H1 (cell line): Measurements from ENCODE around the gene POPDC2. TPM values are rescaled to one million over a fixed set of nuclear protein-coding genes. Genes with fewer than 3 reads are reported as not detected.

Source experiments
- CTCF ChIA-PET: fragments of 300-600 bp; sonication (Branson Sonifier 250); formaldehyde crosslinking; loops from one replicate; lab custom pipeline; 2021; ENCODE audit not compliant: partially characterized antibody; lab: Charles Lee
- POLR2A ChIA-PET: fragments of 300-600 bp; sonication (Branson Sonifier 250); formaldehyde crosslinking; loops from one replicate; lab custom pipeline; 2021; ENCODE audit warnings: inconsistent platforms; ENCODE audit not compliant: partially characterized antibody; lab: Charles Lee
- DNase-seq, 2 experiments: peaks; one replicate each; pipeline versions ENCODE4 v3.0.0 to v3.0.0-alpha.2; 2010 to 2022; ENCODE audit warnings: low spot score in 2 of 2, low read depth in 1 of 2, mixed read lengths in 1 of 2
- FAIRE-seq: peaks from 2 replicates; lab custom pipeline; 2011; peaks lifted over from hg19 to GRCh38; lab: Jason Lieb, UNC
- H2AFZ ChIP-seq: 2 replicates; pipeline ENCODE4 v1.8.1; 2012; ENCODE audit warnings: low read length, inconsistent platforms
- H2AK5ac ChIP-seq: 2 replicates; pipeline ENCODE4 v1.6.1; 2013; ENCODE audit warnings: low read depth, low read length
- H2BK120ac ChIP-seq: replicated peaks from 2 replicates; pipeline ENCODE3; 2013; ENCODE audit warnings: low read depth, low read length, inconsistent platforms
- H2BK12ac ChIP-seq: 2 replicates; pipeline ENCODE4 v1.6.1; 2013; ENCODE audit warnings: low read depth, low read length
- H2BK15ac ChIP-seq: 2 replicates; pipeline ENCODE4 v1.6.1; 2013; ENCODE audit warnings: low read length
- H2BK20ac ChIP-seq: 2 replicates; pipeline ENCODE4 v1.6.1; 2013; ENCODE audit warnings: low read length
- H2BK5ac ChIP-seq: 2 replicates; pipeline ENCODE4 v1.6.1; 2013; ENCODE audit warnings: low read depth, low read length
- H3K14ac ChIP-seq: 2 replicates; pipeline ENCODE4 v1.6.1; 2013; ENCODE audit warnings: inconsistent platforms; ENCODE audit not compliant: insufficient read length
- H3K18ac ChIP-seq: 2 replicates; pipeline ENCODE4 v1.6.1; 2013; ENCODE audit warnings: low read length; ENCODE audit errors: extremely low read depth
- H3K23ac ChIP-seq: 2 replicates; pipeline ENCODE4 v1.6.1; 2013; ENCODE audit warnings: inconsistent platforms; ENCODE audit not compliant: insufficient read length
- H3K23me2 ChIP-seq: 2 replicates; pipeline ENCODE4 v1.6.1; 2013; ENCODE audit warnings: low read depth, low read length
- H3K27ac ChIP-seq: 2 replicates; pipeline ENCODE4 v1.6.1; 2011; ENCODE audit warnings: low read depth, low read length, inconsistent platforms
- H3K27me3 ChIP-seq, 4 experiments: replicated peaks in 1 of 4; 1 replicate in 1 of 4; 2 replicates in 3 of 4; pipeline versions ENCODE4 v1.6.1 to v1.8.1; 2011 to 2013; ENCODE audit warnings: low read length in 3 of 4, mild to moderate bottlenecking in 3 of 4, inconsistent platforms in 2 of 4, mixed read lengths in 2 of 4, moderate library complexity in 1 of 4; ENCODE audit not compliant: control insufficient read depth in 3 of 4, insufficient read depth in 3 of 4; ENCODE audit errors: extremely low read depth in 1 of 4
- H3K36me3 ChIP-seq, 4 experiments: 2 replicates each; pipeline versions ENCODE4 v1.6.1 to v1.8.1; 2011 to 2013; ENCODE audit warnings: mild to moderate bottlenecking in 4 of 4, low read length in 3 of 4, moderate library complexity in 2 of 4, control low read depth in 1 of 4, inconsistent platforms in 1 of 4; ENCODE audit not compliant: insufficient read depth in 4 of 4, control insufficient read depth in 2 of 4
- H3K4ac ChIP-seq: replicated peaks from 2 replicates; pipeline ENCODE3; 2013; ENCODE audit warnings: low read length, low read depth, mixed read lengths, inconsistent platforms; ENCODE audit not compliant: insufficient read length
- H3K4me1 ChIP-seq, 4 experiments: replicated peaks in 1 of 4; 1 replicate in 1 of 4; 2 replicates in 3 of 4; pipeline versions ENCODE4 v1.6.1 to v1.8.1; 2011 to 2013; ENCODE audit warnings: low read length in 3 of 4, inconsistent platforms in 2 of 4, mixed read lengths in 1 of 4; ENCODE audit not compliant: insufficient read depth in 4 of 4, control insufficient read depth in 3 of 4
- H3K4me2 ChIP-seq, 2 experiments: 2 replicates each; pipeline versions ENCODE4 v1.6.1 to v1.8.1; 2011 to 2013; ENCODE audit warnings: low read depth in 2 of 2, low read length in 2 of 2, control low read depth in 1 of 2, inconsistent platforms in 1 of 2, mild to moderate bottlenecking in 1 of 2; ENCODE audit not compliant: insufficient read depth in 1 of 2
- H3K4me3 ChIP-seq, 4 experiments: fragments of 200-600, 300-600 bp in 1 of 4; sonication (generic), shearing (Covaris generic), sonication (Bioruptor Twin) in 1 of 4; 2 replicates each; pipeline versions ENCODE4 v1.5.1 to v1.8.1; 2011 to 2016; ENCODE audit warnings: low read length in 4 of 4, low read depth in 3 of 4, control low read depth in 2 of 4, inconsistent platforms in 2 of 4, mild to moderate bottlenecking in 2 of 4, mixed read lengths in 1 of 4, moderate library complexity in 1 of 4; ENCODE audit not compliant: insufficient read depth in 2 of 4; ENCODE audit errors: extremely low read depth in 1 of 4
- H3K56ac ChIP-seq: replicated peaks from 2 replicates; pipeline ENCODE3; 2013; ENCODE audit warnings: low read depth, mild to moderate bottlenecking, mixed read lengths, low read length, inconsistent platforms; ENCODE audit not compliant: insufficient read length
- H3K79me1 ChIP-seq: 2 replicates; pipeline ENCODE4 v1.6.1; 2013; ENCODE audit warnings: low read depth, low read length, control low read depth
- H3K79me2 ChIP-seq, 2 experiments: 2 replicates each; pipeline versions ENCODE4 v1.6.1 to v1.8.1; 2012 to 2013; ENCODE audit warnings: low read length in 2 of 2, mild to moderate bottlenecking in 2 of 2, inconsistent platforms in 1 of 2; ENCODE audit not compliant: insufficient read depth in 2 of 2, control insufficient read depth in 1 of 2
- H3K9ac ChIP-seq, 4 experiments: replicated peaks in 1 of 4; 1 replicate in 1 of 4; 2 replicates in 3 of 4; pipeline versions ENCODE4 v1.6.1 to v1.8.1; 2011 to 2013; ENCODE audit warnings: low read depth in 3 of 4, low read length in 3 of 4, control low read depth in 2 of 4, mild to moderate bottlenecking in 2 of 4, moderate library complexity in 2 of 4, inconsistent platforms in 1 of 4; ENCODE audit errors: extremely low read depth in 1 of 4
- H3K9me3 ChIP-seq, 2 experiments: 2 replicates each; pipeline versions ENCODE4 v1.6.1 to v1.8.1; 2012 to 2013; ENCODE audit warnings: mild to moderate bottlenecking in 2 of 2, moderate library complexity in 2 of 2, control low read depth in 1 of 2, inconsistent platforms in 1 of 2, low read depth in 1 of 2, low read length in 1 of 2, mixed read lengths in 1 of 2; ENCODE audit not compliant: insufficient read depth in 2 of 2
- H4K20me1 ChIP-seq, 2 experiments: replicated peaks in 1 of 2; 2 replicates each; pipeline versions ENCODE3 to v1.8.1; 2011 to 2013; ENCODE audit warnings: inconsistent platforms in 2 of 2, low read length in 2 of 2, mild to moderate bottlenecking in 1 of 2; ENCODE audit not compliant: insufficient read depth in 2 of 2, control insufficient read depth in 1 of 2
- H4K5ac ChIP-seq: 2 replicates; pipeline ENCODE4 v1.6.1; 2013; ENCODE audit warnings: low read length, low read depth, mixed read lengths, inconsistent platforms; ENCODE audit not compliant: insufficient read length
- H4K8ac ChIP-seq: 2 replicates; pipeline ENCODE4 v1.8.0; 2013; ENCODE audit warnings: mild to moderate bottlenecking, moderate library complexity, low read length, inconsistent platforms; ENCODE audit not compliant: insufficient read depth; ENCODE audit errors: extremely low read depth
- H4K91ac ChIP-seq: replicated peaks from 2 replicates; pipeline ENCODE3; 2013; ENCODE audit warnings: low read length, mixed read lengths, inconsistent platforms; ENCODE audit not compliant: insufficient read length
- BRCA1 ChIP-seq: IDR thresholded peaks from 2 replicates; pipeline ENCODE4 v1.6.1; 2012; ENCODE audit warnings: low read depth, low read length, improper control_type of control experiment
- HDAC2 ChIP-seq, 2 experiments: fragments of 300-600 bp in 1 of 2; sonication (generic) in 1 of 2; IDR thresholded peaks; 2 replicates each; pipeline ENCODE4 v1.6.1; 2011 to 2012; ENCODE audit warnings: low read depth in 2 of 2, low read length in 2 of 2, mild to moderate bottlenecking in 2 of 2, moderate library complexity in 2 of 2, borderline replicate concordance in 1 of 2, inconsistent platforms in 1 of 2
- JUND ChIP-seq: IDR thresholded peaks from 2 replicates; pipeline ENCODE4 v1.6.1; 2011; ENCODE audit warnings: mild to moderate bottlenecking, improper control_type of control experiment, low read length
- KDM1A ChIP-seq: fragments of 200-600, 300-600 bp; sonication (generic); IDR thresholded peaks from 2 replicates; pipeline ENCODE4 v1.7.1; 2016; ENCODE audit warnings: mild to moderate bottlenecking, low read length, borderline replicate concordance
- KDM4A ChIP-seq: IDR thresholded peaks from one replicate; pipeline ENCODE4 v1.7.1; 2012; ENCODE audit warnings: low read depth, mild to moderate bottlenecking, moderate library complexity, low read length, inconsistent platforms; ENCODE audit not compliant: severe bottlenecking
- MAFK ChIP-seq: IDR thresholded peaks from 2 replicates; pipeline ENCODE4 v1.6.1; 2012; ENCODE audit warnings: low read depth, mild to moderate bottlenecking, improper control_type of control experiment, low read length
- NANOG ChIP-seq: IDR thresholded peaks from 2 replicates; pipeline ENCODE4 v1.6.1; 2011; ENCODE audit warnings: low read length, low read depth, mild to moderate bottlenecking, inconsistent platforms; ENCODE audit not compliant: insufficient read depth, poor library complexity, severe bottlenecking
- PHF8 ChIP-seq: fragments of 200-600 bp; sonication (generic); conservative IDR thresholded peaks from 2 replicates; pipeline ENCODE4 v1.7.1; 2012; ENCODE audit warnings: low read depth, mild to moderate bottlenecking, inconsistent platforms, low read length, moderate library complexity
- RBBP5 ChIP-seq: IDR thresholded peaks from 2 replicates; pipeline ENCODE4 v1.7.1; 2012; ENCODE audit warnings: low read depth, mild to moderate bottlenecking, inconsistent platforms, low read length, moderate library complexity, borderline replicate concordance
- RFX5 ChIP-seq: IDR thresholded peaks from 2 replicates; pipeline ENCODE4 v1.6.1; 2011; ENCODE audit warnings: low read depth, low read length, improper control_type of control experiment, borderline replicate concordance
- SIN3A ChIP-seq, 2 experiments: IDR thresholded peaks in 1 of 2; conservative IDR thresholded peaks in 1 of 2; 2 replicates each; pipeline ENCODE4 v1.6.1; 2011 to 2012; ENCODE audit warnings: low read length in 2 of 2, improper control_type of control experiment in 1 of 2, low read depth in 1 of 2, mild to moderate bottlenecking in 1 of 2
- SP4 ChIP-seq: IDR thresholded peaks from 2 replicates; pipeline ENCODE4 v1.6.1; 2012; ENCODE audit warnings: low read length, inconsistent platforms
- SRF ChIP-seq: IDR thresholded peaks from 2 replicates; pipeline ENCODE4 v1.6.1; 2011; ENCODE audit warnings: mild to moderate bottlenecking, low read depth, low read length, moderate library complexity
- WGBS, 2 experiments: shearing (Covaris generic) in 1 of 2; methylation state at CpG; one replicate each; pipeline versions ENCODE4 v1.1.6 to v1.1.7; 2013 to 2015; ENCODE audit warnings: low lambda C conversion rate in 2 of 2, mixed read lengths in 2 of 2, inconsistent platforms in 1 of 2, low coverage in 1 of 2, missing lambda C conversion rate in 1 of 2; ENCODE audit not compliant: insufficient replicate concordance in 2 of 2, insufficient coverage in 1 of 2, insufficient read length in 1 of 2; ENCODE audit errors: extremely low coverage in 1 of 2, missing lambda C conversion rate in 1 of 2; 5-methylcytosine and 5-hydroxymethylcytosine counted together
- polyA plus RNA-seq, 7 experiments: library from polyadenylated mRNA; depleted of rRNA in 3 of 7; stranded (reverse) in 5 of 7; unstranded in 2 of 7; fragments of >200 nt in 5 of 7; fragments of 200-250 nt in 2 of 7; gene quantifications; 1 replicate in 5 of 7; 2 replicates in 1 of 7; 4 replicates in 1 of 7; pipeline versions ENCODE4 v1.2.1 to v1.2.3, GENCODE V29; 2011 to 2013; ENCODE audit warnings: missing spikeins in 2 of 7, mixed read lengths in 2 of 7
- total RNA-seq: library from RNA; stranded (reverse); fragmentation: NEBNext Ultra II Directional; extraction: Animal tissue kit (Norgen Biotek cat#: 25700); gene quantifications from 2 replicates; pipeline ENCODE4 v1.2.1, GENCODE V29; 2021

Gene POPDC2
- total and polyA plus RNA-seq, 2 of the 8 experiments (the other 6 are each of a cell fraction or from before 2014, with no cell fraction given) = 0.65 to 1.1 TPM

- H2BK120ac ChIP-seq = no peak overlapping the region
- WGBS, 2 experiments = 90% methylated on average over 2 of the region's 2 CpGs; no CpG with 5 or more reads in 1 of the 2 experiments
- POLR2A ChIA-PET = interaction anchor here (2.3 kb wide), 1 partner anchor 10 kb away, joined by 12 read pairs; no protein-coding TSS in a partner anchor
- no peak for TF ChIP-seq RBBP5
- no peak for TF ChIP-seq SRF
- no peak for TF ChIP-seq KDM1A
- no peak for TF ChIP-seq KDM4A
- no peak for TF ChIP-seq BRCA1
- TF ChIP-seq SP4 = no peak
- no peak for TF ChIP-seq HDAC2 (IDR thresholded peaks at IDR 0.05; ENCODE audit: borderline replicate concordance in 1 of 2, low read depth in 2 of 2, low read length in 2 of 2)
- TF ChIP-seq JUND = no peak
- TF ChIP-seq RFX5 = no peak
- TF ChIP-seq MAFK = no peak
- no peak for TF ChIP-seq PHF8
- no peak for TF ChIP-seq SIN3A (conservative IDR thresholded peaks at IDR 0.05 in 1 of 2, IDR thresholded peaks at IDR 0.05 in 1 of 2; ENCODE audit: low read depth in 1 of 2, low read length in 2 of 2)
- no peak for TF ChIP-seq NANOG
These were observed 12.4 kb upstream of the POPDC2 start for GRCh38 chr3:119672776-119673175.

More at GRCh38 chr3:119672776-119673175, 12.4 kb upstream of the POPDC2 start:
- Histone ChIP-seq H3K4me1 (no peaks in the 10 kb centered on the region), H3K23ac (no peak overlapping the region), H3K9ac (no peak overlapping the region), H2BK12ac (no peak overlapping the region), H3K23me2 (peaks cover 6% of the 10 kb centered on the region), H4K91ac (no peak overlapping the region), H2BK20ac (no peak overlapping the region), H3K36me3 (peaks cover 0 to 34% (median 21%) of the 10 kb centered on the region in 4 experiments; a peak in 6 of 8 replicates), H4K5ac (no peak overlapping the region), H3K14ac (no peak overlapping the region), H2BK5ac (no peak overlapping the region), H3K18ac (no peak overlapping the region), H3K79me2 (peaks cover 0 to 18% of the 10 kb centered on the region in 2 experiments; a peak in 2 of 4 replicates), H3K56ac (no peak overlapping the region), H3K27ac (no peak overlapping the region), H2AFZ (no peak overlapping the region), H3K4ac (no peak overlapping the region), H3K4me2 (no peak overlapping the region), H2BK15ac (no peak overlapping the region), H3K4me3 (no peak overlapping the region), H4K20me1 (no peaks in the 10 kb centered on the region), H2AK5ac (no peak overlapping the region), H3K27me3 (no peaks in the 10 kb centered on the region), H4K8ac (no peak overlapping the region), H3K9me3 (no peaks in the 10 kb centered on the region; a peak in 1 of 4 replicates), H3K79me1 (no peaks in the 10 kb centered on the region)
- CTCF ChIA-PET = interaction anchor here (0.9 to 2.5 kb wide), 6 partner anchors 16 to 431 kb away, joined by 3 to 8 read pairs (median 4); no protein-coding TSS in a partner anchor
- FAIRE-seq = no peak
- no peak for DNase-seq
